ENCODE measurements around the gene CRIP1. TPM values are rescaled to one million over a fixed set of nuclear protein-coding genes. Genes with fewer than 3 reads are reported as not detected.
A peak's percentile ranks its signal among the peaks of the same experiment; 100 is the strongest.

The CRIP1 gene
- total RNA-seq, 1 donor from 2014 or later, result 5.1 TPM

- H3K36me3 Mint-ChIP-seq (ENCODE audit: insufficient read depth), result peaks cover 14% of the 10 kb centered on the region
- no peak overlapping the region for H3K27ac Mint-ChIP-seq
- peaks cover 5% of the 10 kb centered on the region for H3K9me3 Mint-ChIP-seq (ENCODE audit: low read depth)
- DNase-seq (ENCODE audit: low spot score, unreplicated experiment), result no peak
- H3K27me3 Mint-ChIP-seq, result no peaks in the 10 kb centered on the region
- TF ChIP-seq, protein P1, sequence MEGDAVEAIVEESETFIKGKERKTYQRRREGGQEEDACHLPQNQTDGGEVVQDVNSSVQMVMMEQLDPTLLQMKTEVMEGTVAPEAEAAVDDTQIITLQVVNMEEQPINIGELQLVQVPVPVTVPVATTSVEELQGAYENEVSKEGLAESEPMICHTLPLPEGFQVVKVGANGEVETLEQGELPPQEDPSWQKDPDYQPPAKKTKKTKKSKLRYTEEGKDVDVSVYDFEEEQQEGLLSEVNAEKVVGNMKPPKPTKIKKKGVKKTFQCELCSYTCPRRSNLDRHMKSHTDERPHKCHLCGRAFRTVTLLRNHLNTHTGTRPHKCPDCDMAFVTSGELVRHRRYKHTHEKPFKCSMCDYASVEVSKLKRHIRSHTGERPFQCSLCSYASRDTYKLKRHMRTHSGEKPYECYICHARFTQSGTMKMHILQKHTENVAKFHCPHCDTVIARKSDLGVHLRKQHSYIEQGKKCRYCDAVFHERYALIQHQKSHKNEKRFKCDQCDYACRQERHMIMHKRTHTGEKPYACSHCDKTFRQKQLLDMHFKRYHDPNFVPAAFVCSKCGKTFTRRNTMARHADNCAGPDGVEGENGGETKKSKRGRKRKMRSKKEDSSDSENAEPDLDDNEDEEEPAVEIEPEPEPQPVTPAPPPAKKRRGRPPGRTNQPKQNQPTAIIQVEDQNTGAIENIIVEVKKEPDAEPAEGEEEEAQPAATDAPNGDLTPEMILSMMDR (IDR thresholded peaks at IDR 0.05; ENCODE audit: unreplicated experiment), result no peak
- no peak overlapping the region for H3K4me3 Mint-ChIP-seq (ENCODE audit: low read depth)
- H3K4me1 Mint-ChIP-seq (ENCODE audit: low read depth), result no peaks in the 10 kb centered on the region
Measured at GRCh38 chr14:105439710-105440553, 46.8 kb upstream of the CRIP1 start.

GRCh38 chr14:105440554-105440900, 46.2 kb upstream of the CRIP1 start:
- Mint-ChIP-seq H3K36me3 (ENCODE audit: insufficient read depth) (peaks cover 11% of the 10 kb centered on the region), H3K4me1 (ENCODE audit: low read depth) (no peaks in the 10 kb centered on the region), H3K4me3 (ENCODE audit: low read depth) (no peak overlapping the region), H3K27me3 (no peaks in the 10 kb centered on the region), H3K27ac (no peak overlapping the region), H3K9me3 (ENCODE audit: low read depth) (peaks cover 2% of the 10 kb centered on the region)
- DNase-seq (ENCODE audit: low spot score, unreplicated experiment), result no peak
- TF ChIP-seq, protein P1 (IDR thresholded peaks at IDR 0.05; ENCODE audit: unreplicated experiment), result no peak

GRCh38 chr14:105440992-105441391, 45.7 kb upstream of the CRIP1 start:
- H3K4me1 Mint-ChIP-seq (ENCODE audit: low read depth), result no peaks in the 10 kb centered on the region

DNA sequence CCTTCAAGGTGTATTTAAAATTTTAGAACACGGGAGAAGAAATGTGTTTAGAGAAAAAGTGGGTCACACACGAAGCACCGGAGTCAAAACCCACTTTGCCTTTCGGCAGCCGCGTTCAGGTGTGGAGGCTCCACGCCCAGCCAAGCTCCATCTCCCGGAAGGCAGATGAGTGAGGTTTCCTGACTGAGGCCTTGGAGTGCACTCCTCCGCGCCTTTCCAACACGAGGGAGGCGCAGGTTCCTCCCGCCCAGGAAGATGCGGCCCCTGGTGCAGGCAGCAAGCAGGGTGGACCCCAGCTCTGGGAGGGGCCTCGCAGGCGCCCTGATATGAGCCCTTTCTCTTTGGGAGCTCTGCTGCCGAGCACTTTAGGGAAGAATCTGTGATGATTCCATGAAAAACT, 44.6 kb upstream of the CRIP1 start:
- no peak overlapping the region for H3K27ac Mint-ChIP-seq
- no peak for DNase-seq (ENCODE audit: low spot score, unreplicated experiment)
- H3K9me3 Mint-ChIP-seq (ENCODE audit: low read depth), result no peaks in the 10 kb centered on the region
- TF ChIP-seq, protein P1 (IDR thresholded peaks at IDR 0.05; ENCODE audit: unreplicated experiment), result no peak
- H3K36me3 Mint-ChIP-seq (ENCODE audit: insufficient read depth), result peaks cover 7% of the 10 kb centered on the region
- H3K4me1 Mint-ChIP-seq (ENCODE audit: low read depth), result no peaks in the 10 kb centered on the region
- no peaks in the 10 kb centered on the region for H3K27me3 Mint-ChIP-seq
- H3K4me3 Mint-ChIP-seq (ENCODE audit: low read depth), result no peak overlapping the region

More at GRCh38 chr14:105440992-105441391, 45.7 kb upstream of the CRIP1 start:
- TF ChIP-seq, protein P1 (IDR thresholded peaks at IDR 0.05; ENCODE audit: unreplicated experiment), result no peak
- Mint-ChIP-seq H3K4me3 (ENCODE audit: low read depth) (no peak overlapping the region), H3K36me3 (ENCODE audit: insufficient read depth) (peaks cover 8% of the 10 kb centered on the region), H3K27me3 (no peaks in the 10 kb centered on the region), H3K27ac (no peak overlapping the region), H3K9me3 (ENCODE audit: low read depth) (no peaks in the 10 kb centered on the region)
- no peak for DNase-seq (ENCODE audit: low spot score, unreplicated experiment)

DNA sequence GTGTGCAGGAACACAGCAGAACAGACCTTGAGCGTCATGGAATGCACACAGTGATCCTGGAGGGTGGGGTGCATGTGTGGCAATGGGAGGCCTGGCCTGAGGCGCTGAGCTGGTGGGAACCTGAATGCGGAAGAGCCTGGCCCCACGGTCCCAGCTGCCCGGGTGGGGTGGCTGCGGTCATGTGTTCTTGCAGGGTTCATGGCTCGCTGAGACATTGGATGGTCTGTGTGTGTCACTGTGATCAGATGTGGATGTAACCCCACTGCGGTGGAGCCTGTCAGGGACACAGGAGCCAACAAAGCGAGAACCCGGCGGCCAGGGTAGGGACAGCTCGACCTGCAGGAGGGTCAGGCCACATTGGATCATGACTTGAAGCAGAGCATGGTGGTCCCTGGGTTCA, 43.9 kb upstream of the CRIP1 start:
- TF ChIP-seq, protein P1 (IDR thresholded peaks at IDR 0.05; ENCODE audit: unreplicated experiment), result no peak
- Mint-ChIP-seq H3K4me3 (ENCODE audit: low read depth) (no peak overlapping the region), H3K4me1 (ENCODE audit: low read depth) (no peaks in the 10 kb centered on the region), H3K9me3 (ENCODE audit: low read depth) (no peaks in the 10 kb centered on the region), H3K27ac (peak overlapping the region; percentile 13), H3K36me3 (ENCODE audit: insufficient read depth) (peaks cover 7% of the 10 kb centered on the region), H3K27me3 (no peaks in the 10 kb centered on the region)
- no peak for DNase-seq (ENCODE audit: low spot score, unreplicated experiment)

Data from progenitor cell of endocrine pancreas (in vitro differentiated cells).